Adrenal gland (tissue), 12 donors: ENCODE results near the gene ARHGEF16. TPM values are rescaled to one million over a fixed set of nuclear protein-coding genes. Genes with fewer than 3 reads are reported as not detected.
A peak's percentile ranks its signal among the peaks of the same experiment; 100 is the strongest.

Source experiments
- DNase-seq, 7 donors: peaks; one replicate each; pipeline ENCODE4 v3.0.0-alpha.2; 2019 to 2020
- H3K27ac ChIP-seq, 5 donors: fragments of 200-600 bp; sonication (generic) in 4 of 5; 1 replicate in 3 of 5; 2 replicates in 2 of 5; pipeline versions ENCODE4 v1.5.1 to v1.8.0; 2016 to 2020; ENCODE audit warnings: mild to moderate bottlenecking in 1 of 5
- H3K27me3 ChIP-seq: fragments of 200-600 bp; 2 replicates; pipeline ENCODE4 v1.8.0; 2021
- H3K36me3 ChIP-seq, 2 donors: fragments of 200-600 bp; replicated peaks in 1 of 2; 1 replicate in 1 of 2; 2 replicates in 1 of 2; pipeline versions ENCODE4 v1.5.1 to v1.8.0; 2018 to 2022
- H3K4me1 ChIP-seq, 2 donors: fragments of 200-600 bp; replicated peaks in 1 of 2; 1 replicate in 1 of 2; 2 replicates in 1 of 2; pipeline versions ENCODE4 v1.5.1 to v1.8.0; 2018 to 2021
- H3K4me3 ChIP-seq, 4 donors: fragments of 200-600 bp; sonication (generic) in 3 of 4; one replicate each; pipeline ENCODE4 v1.5.1; 2016 to 2018
- H3K9me3 ChIP-seq, 3 donors: fragments of 200-600 bp; sonication (generic) in 1 of 3; replicated peaks in 1 of 3; 1 replicate in 2 of 3; 2 replicates in 1 of 3; pipeline versions ENCODE4 v1.5.1 to v1.8.0; 2016 to 2021
- POLR2A ChIP-seq, 2 donors: fragments of 450-650 bp; IDR thresholded peaks; one replicate each; pipeline ENCODE4 v1.6.1; 2017; ENCODE audit warnings: antibody characterized with exemption in 2 of 2, mild to moderate bottlenecking in 2 of 2, moderate library complexity in 1 of 2
- WGBS, 4 donors: extraction: QIAGEN DNeasy Blood & Tissue Kit in 2 of 4; methylation state at CpG; one replicate each; pipeline versions ENCODE4 v1.1.5 to v1.1.7; 2013 to 2017; 5-methylcytosine and 5-hydroxymethylcytosine counted together
- intact Hi-C, 2 donors: fragments of 100-400 bp; cut with DNase I; formaldehyde crosslinking; loops; one replicate each; pipeline versions ENCODE4 v1.14.1 to v1.15.0; 2022 to 2023
- polyA plus RNA-seq, 3 donors: library from polyadenylated mRNA; stranded (reverse); fragments of 200-250 nt in 2 of 3; fragments of 350-450 nt in 1 of 3; fragmentation: Illumina TruSeq in 1 of 3; extraction: RNeasy Lipid Tissue Mini Kit (QIAGEN cat#74804) in 1 of 3; gene quantifications; one replicate each; pipeline ENCODE4 v1.2.3, GENCODE V29; 2013 to 2014
- total RNA-seq, 9 donors: library from RNA; depleted of rRNA in 4 of 9; stranded (reverse); fragments of >200 nt in 4 of 9; fragments of 120-200 nt in 1 of 9; fragmentation: NEBNext Ultra II Directional in 1 of 9; extraction: Animal tissue kit (Norgen Biotek cat#: 25700) in 1 of 9; gene quantifications; one replicate each; pipeline versions ENCODE4 v1.1.0 to v1.2.4, GENCODE V29; 2013 to 2023
- TF ChIP-seq, protein P1 (sequence below), 6 experiments: fragments of 450-650 bp in 4 of 6; fragments of 200-600 bp in 2 of 6; sonication (generic) in 1 of 6; IDR thresholded peaks; 1 replicate in 5 of 6; 2 replicates in 1 of 6; pipeline versions ENCODE4 v1.5.1 to v1.8.0; 2016 to 2021; ENCODE audit warnings: antibody characterized with exemption in 6 of 6, mild to moderate bottlenecking in 2 of 6, moderate library complexity in 1 of 6
- donor health status: healthy with polysubstance abuse.
- donor health status: Bipolar disorder and iron deficiency.
- donor health status: DM: yes; HTN: yes; CAD: no.
- donor health status: DM: no; HTN: no; CAD: no.
- donor health status: DM: no; HTN: no; CAD: no.
- donor health status: DM: yes; HTN: yes; CAD: no.

Gene ARHGEF16
- total and polyA plus RNA-seq, 12 donors = 0.11 to 3.1 (median 0.83) TPM

DNA sequence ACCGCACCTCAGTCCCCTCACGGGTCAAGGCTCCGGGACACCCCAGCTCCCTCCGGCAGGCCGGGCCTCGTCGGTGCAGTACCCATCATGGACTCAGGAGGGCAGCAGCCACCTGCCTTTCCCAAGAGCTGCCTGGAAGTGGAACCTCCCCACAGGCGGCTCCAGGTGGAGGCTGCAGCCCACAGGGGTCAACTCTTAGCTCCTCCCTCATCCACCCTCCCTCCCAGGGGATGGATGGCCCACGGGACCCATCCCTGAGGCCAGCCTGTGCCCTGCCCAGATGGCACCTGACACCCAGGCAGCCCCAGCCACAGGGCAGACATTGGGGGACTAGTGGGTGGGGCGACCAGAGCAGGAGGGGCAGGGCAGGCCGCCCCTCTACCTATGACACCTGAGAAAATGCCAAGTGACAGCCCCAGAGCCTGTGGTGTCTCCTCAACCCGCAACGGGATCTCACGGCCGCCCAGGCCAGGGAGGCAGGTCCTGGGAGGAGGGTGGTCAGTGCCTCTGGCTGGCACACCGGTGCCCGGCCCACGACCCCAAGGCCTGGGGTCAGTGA is 1.2 kb upstream of the ARHGEF16 start:
- Histone ChIP-seq H3K4me1 (peaks cover 6 to 10% of the 10 kb centered on the region in 2 donors), H3K9me3 (no peaks in the 10 kb centered on the region), H3K36me3 (no peaks in the 10 kb centered on the region), H3K27me3 (peaks cover 27% of the 10 kb centered on the region), H3K4me3 (no peak overlapping the region), H3K27ac (no peak overlapping the region)
- no peak for TF ChIP-seq POLR2A (IDR thresholded peaks at IDR 0.05)
- TF ChIP-seq, protein P1, sequence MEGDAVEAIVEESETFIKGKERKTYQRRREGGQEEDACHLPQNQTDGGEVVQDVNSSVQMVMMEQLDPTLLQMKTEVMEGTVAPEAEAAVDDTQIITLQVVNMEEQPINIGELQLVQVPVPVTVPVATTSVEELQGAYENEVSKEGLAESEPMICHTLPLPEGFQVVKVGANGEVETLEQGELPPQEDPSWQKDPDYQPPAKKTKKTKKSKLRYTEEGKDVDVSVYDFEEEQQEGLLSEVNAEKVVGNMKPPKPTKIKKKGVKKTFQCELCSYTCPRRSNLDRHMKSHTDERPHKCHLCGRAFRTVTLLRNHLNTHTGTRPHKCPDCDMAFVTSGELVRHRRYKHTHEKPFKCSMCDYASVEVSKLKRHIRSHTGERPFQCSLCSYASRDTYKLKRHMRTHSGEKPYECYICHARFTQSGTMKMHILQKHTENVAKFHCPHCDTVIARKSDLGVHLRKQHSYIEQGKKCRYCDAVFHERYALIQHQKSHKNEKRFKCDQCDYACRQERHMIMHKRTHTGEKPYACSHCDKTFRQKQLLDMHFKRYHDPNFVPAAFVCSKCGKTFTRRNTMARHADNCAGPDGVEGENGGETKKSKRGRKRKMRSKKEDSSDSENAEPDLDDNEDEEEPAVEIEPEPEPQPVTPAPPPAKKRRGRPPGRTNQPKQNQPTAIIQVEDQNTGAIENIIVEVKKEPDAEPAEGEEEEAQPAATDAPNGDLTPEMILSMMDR (IDR thresholded peaks at IDR 0.05) = peak; percentile 83 to 93 (median 89)
- WGBS, 4 donors = 0 to 37% (median 21%) methylated on average over 1 to 18 of the region's 18 CpGs
- intact Hi-C loops = loop anchor here in 1 of 2 donors (5.0 kb wide), 1 partner anchor 34 kb away; no protein-coding TSS in a partner anchor
- peak; percentile 46 to 84 (median 73) for DNase-seq

DNA sequence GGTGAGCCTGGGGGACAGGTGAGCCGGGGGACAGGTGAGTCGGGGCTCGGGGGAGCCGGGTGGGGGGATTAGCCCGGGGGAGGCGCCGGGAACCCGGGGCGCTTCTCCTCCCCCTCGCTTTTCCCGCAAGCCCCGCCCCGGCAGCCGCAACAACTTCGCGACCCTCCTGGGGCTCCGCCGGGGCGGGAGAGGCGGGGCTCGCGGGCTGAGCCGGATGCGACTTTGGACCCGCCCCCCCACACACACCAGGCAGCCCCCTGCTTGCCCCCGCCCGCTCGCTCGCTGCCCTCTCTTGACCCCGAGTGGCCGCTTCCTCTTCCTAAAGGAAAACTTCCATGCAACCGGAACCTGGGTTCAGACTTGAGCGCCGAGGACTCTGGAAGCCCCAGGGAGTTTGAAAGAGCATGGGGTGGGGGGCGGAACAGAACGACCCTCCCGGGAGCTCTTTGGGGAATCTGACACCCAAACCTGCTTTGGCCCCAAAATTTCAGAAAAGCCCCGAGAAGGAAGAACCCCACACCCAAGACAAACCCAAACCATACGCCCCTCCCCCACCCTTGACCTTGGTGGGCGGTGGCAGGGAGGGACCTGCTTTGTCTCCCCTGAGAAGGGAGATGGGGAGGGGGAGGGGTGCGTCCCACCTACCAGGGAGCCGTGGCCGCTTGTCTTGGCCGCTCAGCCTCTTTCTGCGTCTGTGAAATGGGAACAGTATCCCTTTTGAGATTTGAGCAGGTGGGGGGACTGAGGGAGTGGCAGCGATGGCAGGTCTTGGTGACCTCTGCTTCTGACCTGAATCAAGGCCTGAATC is 550 bp downstream of the ARHGEF16 start:
- DNase-seq = peak in 3 of 7 donors; percentile 20 to 34 (median 31)

DNA sequence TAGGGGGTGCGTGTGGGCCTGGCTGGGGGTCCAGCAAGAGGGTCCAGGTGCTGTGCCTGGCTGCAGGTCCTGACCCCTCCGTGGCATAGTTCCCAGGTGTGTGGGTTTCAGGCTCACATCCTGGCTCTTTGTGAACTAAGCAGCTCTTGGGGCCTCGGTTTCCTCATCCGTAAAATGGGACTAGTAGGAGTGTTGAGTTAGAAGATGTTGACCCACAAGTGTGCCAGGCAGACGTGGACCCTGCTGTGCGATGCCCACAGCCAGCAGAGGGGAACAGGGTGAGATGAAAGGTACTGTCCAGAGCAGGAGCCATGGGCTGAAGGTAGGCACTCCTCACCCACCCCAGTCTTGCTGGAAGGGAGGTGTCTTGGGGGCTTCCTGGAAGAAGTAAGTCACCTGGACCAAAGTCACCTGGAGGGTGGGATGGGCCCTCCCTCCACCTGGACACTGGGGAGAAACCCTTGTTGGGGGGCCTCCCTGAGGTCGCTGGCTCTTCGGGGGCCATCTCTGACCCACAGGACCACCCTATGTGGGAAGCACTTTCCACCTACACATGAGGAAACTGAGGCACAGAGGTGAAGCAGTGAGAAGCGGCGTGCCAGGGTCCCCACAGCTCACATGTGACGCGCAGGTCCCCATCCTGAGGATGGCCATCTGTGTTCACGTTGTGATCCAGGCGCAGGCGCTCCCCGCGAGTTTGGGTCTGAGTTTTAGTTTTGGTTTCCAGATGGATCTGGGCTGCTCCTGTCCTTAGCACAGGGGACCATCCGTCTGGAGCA is 1.4 kb downstream of the ARHGEF16 start:
- TF ChIP-seq POLR2A (IDR thresholded peaks at IDR 0.05) = no peak
- TF ChIP-seq, protein P1 (IDR thresholded peaks at IDR 0.05) = no peak
- WGBS, 4 donors = 81 to 91% (median 88%) methylated on average over 4 to 18 of the region's 18 CpGs
- Histone ChIP-seq H3K27me3 (peaks cover 27% of the 10 kb centered on the region), H3K27ac (no peak overlapping the region), H3K4me1 (peaks cover 6 to 10% of the 10 kb centered on the region in 2 donors), H3K4me3 (no peak overlapping the region), H3K36me3 (no peaks in the 10 kb centered on the region), H3K9me3 (no peaks in the 10 kb centered on the region)
- intact Hi-C loops = no loop called here
- DNase-seq = no peak

More for the DNA sequence above, 550 bp downstream of the ARHGEF16 start:
- Histone ChIP-seq H3K9me3 (no peaks in the 10 kb centered on the region), H3K4me1 (peaks cover 6 to 10% of the 10 kb centered on the region in 2 donors), H3K27me3 (peaks cover 27% of the 10 kb centered on the region), H3K27ac (no peak overlapping the region), H3K4me3 (peak overlapping the region in 1 of 4 donors; percentile 62), H3K36me3 (no peaks in the 10 kb centered on the region)
- TF ChIP-seq POLR2A (IDR thresholded peaks at IDR 0.05) = no peak
- TF ChIP-seq, protein P1 (IDR thresholded peaks at IDR 0.05) = no peak
- WGBS, 4 donors = 9 to 36% (median 19%) methylated on average over 12 to 46 of the region's 46 CpGs
- intact Hi-C loops = loop anchor here in 1 of 2 donors (5.0 kb wide), 1 partner anchor 32 kb away; no protein-coding TSS in a partner anchor
